Stimulated activated CD8-positive, alpha-beta memory T cell treated with anti-CD3 and anti-CD28 coated beads, Interleukin-7, amount 100 ng/mL, for 4 hours (primary cell): ENCODE data around the gene NFATC2.

Experiments
- DNase-seq, 2 donors: peaks; one replicate each; pipeline ENCODE4 v3.0.0-alpha.2; 2020; ENCODE audit warnings: low read depth in 2 of 2

Gene NFATC2

DNA sequence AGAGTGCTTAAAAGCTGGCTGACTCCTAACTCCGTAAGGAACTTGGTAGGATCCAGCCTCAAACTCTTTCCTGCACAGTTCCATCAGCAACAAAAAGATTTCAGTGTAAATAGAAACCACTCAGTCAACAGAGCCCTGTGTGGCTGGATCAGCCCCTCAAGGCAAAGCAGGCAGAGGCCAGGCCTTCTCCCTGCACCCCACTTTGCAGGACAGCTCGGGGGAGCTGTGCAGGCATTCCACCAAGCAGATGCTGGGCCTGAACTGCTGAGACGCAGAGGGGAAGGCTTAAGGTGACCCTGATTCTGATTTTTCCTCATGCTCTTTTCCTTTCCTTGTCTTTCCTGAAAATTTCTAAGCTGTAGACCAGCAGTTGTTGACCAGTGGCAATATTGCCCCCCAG is 91.5 kb downstream of the NFATC2 start:
- no peak for DNase-seq

DNA sequence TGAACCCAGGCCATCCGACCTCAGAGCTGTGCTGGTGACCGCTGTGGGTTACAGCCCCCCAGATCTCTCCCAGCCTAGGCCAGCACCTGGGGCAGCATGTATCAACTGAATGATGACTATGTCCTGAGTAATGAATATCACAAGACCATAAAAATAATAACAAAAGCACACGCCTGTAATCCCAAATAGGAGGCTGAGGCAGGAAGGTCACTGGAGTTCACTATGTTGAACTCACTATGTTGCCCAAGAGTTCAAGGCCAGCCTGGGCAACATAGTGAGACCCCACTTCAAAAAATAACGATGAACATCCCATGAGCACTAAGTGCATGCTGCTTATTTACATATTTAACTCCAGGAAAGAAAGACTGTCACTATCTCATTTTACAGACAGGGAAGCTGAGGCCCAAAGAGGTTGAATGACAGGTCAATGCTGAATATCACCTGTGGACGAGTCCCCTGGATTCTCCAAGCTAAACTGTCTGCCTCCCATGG is 92.3 kb downstream of the NFATC2 start:
- DNase-seq: no peak

DNA sequence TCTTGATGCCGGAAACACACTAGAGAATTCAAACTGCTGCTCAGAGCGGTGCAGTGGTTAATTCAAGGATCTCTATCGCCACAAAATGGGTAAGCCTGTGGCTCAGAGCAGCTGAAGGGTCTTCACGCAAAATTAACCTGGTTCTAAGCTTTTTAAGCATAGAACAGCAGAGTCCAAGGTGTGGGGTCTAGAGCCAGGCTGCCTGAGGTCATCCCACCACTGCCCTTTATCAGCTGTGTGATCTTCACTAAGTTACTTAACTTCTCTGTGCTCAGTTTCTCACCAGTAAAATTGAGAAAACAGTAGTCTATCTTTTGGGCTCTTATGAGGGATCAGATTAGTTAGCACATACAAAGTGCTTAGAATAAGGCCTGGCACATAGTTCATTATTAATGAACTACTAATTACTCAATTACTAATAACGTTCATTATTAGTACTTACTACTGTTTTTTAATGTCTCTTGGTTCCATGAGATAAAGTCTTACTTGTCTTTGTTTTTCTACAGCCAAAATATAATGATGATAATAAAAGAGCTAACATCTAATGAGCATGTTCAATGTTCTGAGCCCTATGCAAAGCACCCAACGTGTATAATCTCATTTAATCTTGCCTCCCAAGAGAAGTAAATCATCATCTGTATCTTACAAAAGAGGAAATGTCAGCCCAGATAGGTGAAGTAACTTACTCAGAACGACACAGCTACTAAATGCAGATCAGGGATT is 92.9 kb downstream of the NFATC2 start:
- DNase-seq: no peak

DNA sequence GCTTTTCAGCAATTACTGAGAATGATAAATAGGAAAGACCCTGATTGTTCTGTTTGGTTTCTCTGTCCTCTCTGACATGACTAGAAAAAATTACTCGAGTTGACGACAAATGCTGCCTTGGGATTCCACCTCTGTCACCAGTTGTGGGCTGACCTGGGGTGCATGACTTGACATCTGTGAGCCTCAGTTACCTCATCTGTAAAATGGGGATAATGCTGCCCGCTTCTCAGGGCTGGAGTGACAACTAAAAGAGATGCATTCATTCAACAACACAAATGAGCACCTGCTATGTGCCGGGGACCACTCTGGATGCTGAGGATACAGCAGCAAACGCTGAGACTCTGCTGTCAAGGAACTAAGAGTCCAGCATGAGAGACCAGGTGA is 94.8 kb downstream of the NFATC2 start:
- DNase-seq: no peak

DNA sequence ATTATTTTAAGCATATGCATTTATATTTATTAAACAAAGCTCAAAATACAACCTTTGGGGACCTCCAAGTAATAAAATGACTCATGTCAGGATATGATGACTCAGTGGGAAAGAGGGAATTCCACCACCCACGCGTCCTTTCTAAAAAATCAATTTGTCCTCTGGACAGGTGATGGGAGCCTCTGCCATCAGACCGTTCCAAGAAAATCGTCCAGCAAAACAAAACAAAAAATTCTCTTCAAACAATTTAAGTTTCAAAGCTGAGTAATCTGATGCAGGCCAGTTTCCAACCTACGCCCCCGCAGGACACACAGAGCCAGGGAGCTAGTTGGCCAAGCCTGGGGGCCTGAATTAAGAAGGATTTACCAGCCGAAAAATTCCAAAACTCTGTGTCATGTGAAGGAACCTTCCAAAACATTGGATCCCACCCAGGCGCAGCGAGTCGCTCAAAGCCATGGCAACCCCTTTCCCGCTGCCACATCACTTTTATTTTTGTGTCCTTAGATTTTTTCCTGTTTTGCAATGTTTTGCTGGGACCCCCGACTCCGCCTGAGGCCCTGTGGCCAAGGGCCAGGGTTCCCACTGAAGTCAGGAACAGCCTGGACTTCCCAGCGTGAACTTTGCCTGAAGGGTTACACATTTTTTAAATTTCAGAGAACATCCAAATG is 95.3 kb downstream of the NFATC2 start:
- DNase-seq: no peak

DNA sequence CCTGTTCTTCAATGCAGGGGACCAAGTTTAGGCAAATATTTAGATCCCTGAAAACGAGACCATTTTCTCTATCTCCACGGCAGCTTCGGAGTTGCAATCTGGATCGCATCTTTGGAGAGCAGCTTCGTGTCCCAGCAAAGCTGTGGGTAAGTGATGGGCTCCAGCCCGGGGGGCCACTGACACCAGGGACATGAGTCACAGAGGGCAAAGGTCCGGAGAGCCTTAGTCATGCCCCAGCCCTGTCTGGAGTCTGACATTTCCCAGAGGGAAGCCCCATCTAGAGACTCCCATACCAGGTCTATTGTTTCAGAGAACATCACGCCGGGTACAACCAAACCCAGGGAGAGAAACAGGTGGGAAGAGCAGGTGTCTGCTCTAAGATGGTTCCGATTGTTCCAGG is 95.9 kb downstream of the NFATC2 start:
- no peak for DNase-seq

- DNase-seq: no peak
Measured at GRCh38 chr20:51446230-51446629, 96.3 kb downstream of the NFATC2 start.

DNA sequence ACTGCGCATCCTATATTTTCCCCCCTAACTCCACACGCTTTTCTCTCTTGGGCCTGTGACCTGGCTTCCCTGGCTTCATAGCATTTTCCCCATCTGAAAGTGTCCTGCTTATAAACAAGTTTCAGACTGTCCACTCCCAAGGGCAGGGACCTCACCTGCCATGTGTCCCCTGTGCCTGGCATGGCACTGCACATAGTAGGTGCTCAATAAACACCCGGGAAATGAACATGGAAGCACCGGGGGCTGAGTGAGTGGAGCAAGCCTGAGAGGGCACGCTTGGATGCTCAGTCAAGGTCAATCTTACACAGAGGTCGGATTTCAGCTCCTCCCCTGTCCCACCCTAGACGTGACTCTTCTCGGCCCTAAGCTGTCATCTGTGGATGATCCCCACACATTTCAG is 96.9 kb downstream of the NFATC2 start:
- DNase-seq: no peak

DNA sequence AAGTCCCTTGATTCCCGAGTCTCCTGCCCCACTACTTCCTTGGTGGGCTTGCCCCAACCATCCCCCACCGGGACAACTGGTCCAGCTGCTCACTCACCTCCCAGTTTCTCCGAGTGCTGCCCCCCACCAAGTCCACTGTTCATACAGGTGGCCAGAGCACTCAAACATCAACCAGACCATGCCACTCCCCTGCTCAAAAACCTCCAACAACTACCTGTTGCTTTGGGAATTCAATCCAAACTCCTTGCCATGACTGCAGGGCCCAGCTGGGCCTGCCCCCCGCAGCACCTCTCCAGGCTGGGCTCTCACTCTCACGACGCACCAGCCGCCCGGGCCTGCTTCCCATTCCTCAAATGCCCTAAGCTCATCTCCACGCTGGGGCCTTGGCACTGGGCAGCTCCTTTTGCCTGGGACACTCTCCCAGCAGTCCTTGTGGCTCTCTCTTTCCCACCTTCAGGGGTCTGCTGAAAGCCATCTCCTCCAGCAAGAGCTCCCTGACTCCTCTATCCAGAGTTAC is 97.5 kb downstream of the NFATC2 start:
- DNase-seq: no peak

- DNase-seq: no peak
Measured at GRCh38 chr20:51444467-51444866, 98.1 kb downstream of the NFATC2 start.

GRCh38 chr20:51442602-51443001 is 99.9 kb downstream of the NFATC2 start:
- no peak for DNase-seq

GRCh38 chr20:51440589-51440988 is 101.9 kb downstream of the NFATC2 start:
- DNase-seq: no peak

GRCh38 chr20:51439160-51439689 is 103.3 kb downstream of the NFATC2 start:
- no peak for DNase-seq

DNA sequence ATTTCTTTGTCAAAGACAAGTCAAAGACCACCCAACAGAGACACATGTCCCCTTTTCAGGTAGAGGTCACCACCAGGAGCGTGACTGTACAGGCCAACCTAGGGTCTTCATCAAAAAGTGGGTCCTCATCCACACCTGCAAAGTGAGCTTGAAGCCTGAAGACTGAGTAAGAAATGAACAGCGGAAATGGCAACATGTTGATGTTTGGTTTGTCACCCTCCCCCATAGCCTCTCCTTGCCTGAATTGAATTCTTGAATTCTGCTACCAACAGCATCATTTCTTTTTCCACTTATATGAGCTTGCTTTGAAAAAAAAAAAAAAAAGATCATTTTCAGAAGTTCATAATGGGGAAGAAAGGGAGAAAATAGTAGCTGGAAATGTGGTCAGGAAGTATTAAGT is 104.4 kb downstream of the NFATC2 start:
- DNase-seq: no peak

GRCh38 chr20:51437182-51437924 is 105.2 kb downstream of the NFATC2 start:
- no peak for DNase-seq

GRCh38 chr20:51434580-51435247 is 107.8 kb downstream of the NFATC2 start:
- DNase-seq: no peak

- no peak for DNase-seq
Measured at GRCh38 chr20:51434026-51434425, 108.5 kb downstream of the NFATC2 start.

- no peak for DNase-seq
Measured at GRCh38 chr20:51432875-51433274, 109.6 kb downstream of the NFATC2 start.

DNA sequence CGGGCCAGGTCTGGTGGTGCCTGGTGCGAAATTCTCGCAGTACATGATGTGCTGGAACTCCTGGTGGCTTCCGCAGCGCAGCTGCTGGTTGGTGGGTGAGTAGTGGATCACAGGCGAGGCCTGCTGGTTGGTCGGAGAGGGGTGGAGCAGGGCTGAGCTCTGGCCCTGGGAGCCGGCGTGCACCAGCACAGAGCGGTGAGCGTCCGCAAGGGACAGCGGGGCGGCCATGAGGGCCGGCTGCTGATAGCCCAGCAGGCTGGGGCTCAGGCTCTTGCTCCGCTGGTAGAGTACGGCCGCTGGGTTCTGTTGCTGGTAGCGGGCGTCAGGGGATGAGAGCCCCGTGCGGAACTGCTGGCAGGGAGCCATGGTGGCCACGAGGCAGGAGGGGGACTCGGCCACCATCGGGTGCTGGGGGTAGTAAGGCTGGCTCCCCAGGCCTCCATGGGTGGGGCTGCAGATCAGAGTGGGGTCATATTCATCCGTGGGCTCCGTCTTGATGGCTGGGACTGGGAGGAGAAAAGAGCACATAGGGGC is 110.2 kb downstream of the NFATC2 start:
- DNase-seq: no peak

DNA sequence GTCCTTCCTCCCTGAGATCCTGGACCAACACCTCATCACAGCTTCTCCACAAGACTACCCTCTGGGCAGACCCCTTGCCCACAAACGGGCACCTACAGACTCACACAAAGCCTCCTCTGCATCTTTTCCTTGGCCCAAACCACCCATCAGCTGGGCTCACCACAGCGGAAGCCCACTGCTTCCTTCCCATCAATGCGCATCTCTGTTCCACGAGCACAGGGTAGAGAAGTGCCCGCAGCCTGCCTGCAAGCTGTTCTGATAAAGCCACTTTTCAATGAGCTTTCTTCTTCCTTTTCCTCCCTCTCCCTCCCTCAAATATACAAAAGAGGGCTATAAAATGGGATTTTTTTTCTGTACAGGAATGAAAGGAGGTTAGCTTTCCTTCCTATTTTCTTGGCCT is 111.2 kb downstream of the NFATC2 start:
- no peak for DNase-seq

DNA sequence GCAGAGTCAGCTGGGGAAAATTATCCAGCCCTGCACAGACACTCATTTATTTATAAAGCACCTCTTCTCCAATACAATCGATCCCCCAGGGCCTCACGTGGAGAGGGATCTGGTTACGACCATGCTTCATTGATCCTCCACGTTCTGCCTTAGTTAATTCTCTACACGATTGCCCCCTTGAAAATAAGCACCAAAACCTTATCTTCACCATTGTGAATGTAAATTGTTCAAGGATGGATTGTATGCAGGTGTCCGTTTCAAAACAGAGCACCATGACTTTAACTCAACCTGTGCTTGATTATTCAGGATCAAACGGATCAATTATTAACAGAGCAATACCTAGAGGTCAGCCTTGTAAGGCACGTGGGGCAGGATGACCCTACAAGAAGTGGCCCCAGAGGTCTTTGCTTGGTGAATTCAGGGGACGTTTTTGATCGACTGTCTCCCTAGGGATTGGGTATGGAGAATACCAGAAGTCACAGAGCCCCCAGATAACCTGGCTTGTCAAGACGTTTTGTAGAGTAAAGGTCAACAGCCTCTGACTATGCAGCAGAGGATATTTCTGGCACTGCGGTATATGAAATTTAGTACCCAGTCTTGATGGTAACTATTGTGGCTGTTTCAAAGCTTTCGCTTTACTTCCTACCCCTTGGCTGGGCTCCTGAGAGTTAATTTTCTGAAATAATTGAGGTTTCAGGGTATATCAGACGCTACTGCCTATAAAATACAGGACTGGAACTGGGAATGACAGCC is 112.1 kb downstream of the NFATC2 start:
- DNase-seq: no peak
